Measurements from ENCODE around the gene AGRN.

AGRN gene

DNA sequence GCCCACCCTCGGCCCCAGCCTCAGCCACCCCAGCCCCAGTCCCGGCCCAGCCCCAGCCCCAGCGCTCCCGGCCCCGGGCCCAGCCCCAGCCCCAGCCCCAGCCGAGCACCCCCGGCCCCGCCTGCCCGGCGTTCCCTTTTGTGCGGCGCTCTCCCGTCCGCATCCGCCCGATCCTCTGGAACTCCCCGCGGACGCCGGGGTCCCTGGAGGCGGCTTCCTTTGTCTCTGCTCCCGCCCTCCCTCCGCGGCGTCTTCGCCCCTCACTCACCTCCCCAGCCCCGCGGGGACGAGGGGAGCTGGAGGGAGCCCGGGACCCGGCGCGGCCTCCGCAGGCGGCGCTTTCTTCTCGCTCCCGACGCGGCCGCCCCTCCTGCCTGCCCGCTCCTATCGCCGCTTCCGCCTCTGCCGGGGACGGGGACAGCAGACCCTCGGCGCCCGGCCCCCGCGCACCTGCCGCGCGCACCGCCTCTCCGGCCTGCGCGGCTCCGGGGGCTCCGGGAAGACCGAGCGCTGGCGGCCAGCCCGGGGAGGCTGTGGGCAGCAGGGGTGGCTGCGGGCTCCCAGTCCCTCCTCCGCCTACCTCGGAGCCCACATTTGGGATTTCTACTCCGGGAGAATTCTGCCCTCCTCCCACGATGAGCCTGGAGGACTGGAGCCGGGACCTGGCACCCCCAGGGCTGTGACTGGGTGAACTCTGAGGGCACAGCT, 14.0 kb downstream of the AGRN start:
- Histone ChIP-seq H3K27ac (ENCODE audit: low read depth, low read length) (no peak overlapping the region), H3K9me3 (ENCODE audit: insufficient read depth, low read depth, low read length) (no peaks in the 10 kb centered on the region), H3K9ac (ENCODE audit: low read depth, low read length) (peak overlapping the region; percentile 60), H3K27me3 (ENCODE audit: insufficient read depth, low read length) (peaks cover 30% of the 10 kb centered on the region), H3K36me3 (ENCODE audit: insufficient read depth, low read length) (peaks cover 13% of the 10 kb centered on the region), H3K4me3 (ENCODE audit: low read length) (peak overlapping the region; percentile 52), H3K4me1 (ENCODE audit: insufficient read depth, low read length) (0 out of 2 replicates have a peak, but pooled peaks cover 3% of the 10 kb centered on the region)
- 2% methylated on average over 71 of the region's 71 CpGs for WGBS

- peak overlapping the region; percentile 60 for H3K9ac ChIP-seq (ENCODE audit: low read depth, low read length)
- 20% methylated on average over 30 of the region's 30 CpGs for WGBS
- peaks cover 13% of the 10 kb centered on the region for H3K36me3 ChIP-seq (ENCODE audit: insufficient read depth, low read length)
- 0 out of 2 replicates have a peak, but pooled peaks cover 3% of the 10 kb centered on the region for H3K4me1 ChIP-seq (ENCODE audit: insufficient read depth, low read length)
- peak overlapping the region; percentile 52 for H3K4me3 ChIP-seq (ENCODE audit: low read length)
- H3K27ac ChIP-seq (ENCODE audit: low read depth, low read length) = no peak overlapping the region
- H3K27me3 ChIP-seq (ENCODE audit: insufficient read depth, low read length) = peaks cover 35% of the 10 kb centered on the region
- no peaks in the 10 kb centered on the region for H3K9me3 ChIP-seq (ENCODE audit: insufficient read depth, low read depth, low read length)
These were observed 14.5 kb downstream of the AGRN start for GRCh38 chr1:1034439-1034781.

DNA sequence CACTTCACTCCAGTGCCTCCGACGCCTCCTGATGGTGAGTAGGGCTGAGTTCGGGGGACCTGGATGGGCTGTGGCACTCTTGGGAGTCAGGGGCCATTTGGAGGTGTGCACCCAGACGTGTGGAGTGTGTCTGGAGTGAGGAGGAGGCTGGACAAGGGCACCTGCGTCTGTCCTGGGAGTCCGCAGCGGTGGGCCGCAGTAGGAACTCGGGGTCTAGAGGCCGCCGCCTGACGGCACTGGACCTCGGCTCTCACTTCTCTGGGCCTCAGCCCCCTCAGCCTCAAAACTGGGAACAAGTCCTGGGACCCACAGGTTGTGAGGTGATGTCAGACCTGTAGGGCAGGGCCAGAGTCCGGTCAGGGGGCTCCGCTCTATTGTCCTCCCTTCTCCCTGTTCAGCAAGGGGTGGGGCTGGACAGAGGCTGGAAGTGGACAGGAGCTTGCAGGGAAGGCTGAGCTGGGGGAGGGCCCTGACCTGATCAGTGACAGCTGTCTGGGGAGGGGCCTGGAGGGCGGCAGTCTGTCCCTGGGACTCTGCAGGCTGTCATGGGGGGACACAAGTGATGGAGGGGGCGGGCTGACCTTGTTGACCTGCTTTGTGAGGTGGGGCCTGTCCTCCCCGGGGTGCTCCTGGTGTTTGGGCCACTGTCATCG, 15.5 kb downstream of the AGRN start:
- H3K36me3 ChIP-seq (ENCODE audit: insufficient read depth, low read length) = peaks cover 13% of the 10 kb centered on the region
- no peak overlapping the region for H3K27ac ChIP-seq (ENCODE audit: low read depth, low read length)
- 91% methylated on average over 19 of the region's 19 CpGs for WGBS
- H3K9ac ChIP-seq (ENCODE audit: low read depth, low read length) = no peak overlapping the region
- 0 out of 2 replicates have a peak, but pooled peaks cover 3% of the 10 kb centered on the region for H3K4me1 ChIP-seq (ENCODE audit: insufficient read depth, low read length)
- H3K4me3 ChIP-seq (ENCODE audit: low read length) = no peak overlapping the region
- peaks cover 45% of the 10 kb centered on the region for H3K27me3 ChIP-seq (ENCODE audit: insufficient read depth, low read length)
- no peaks in the 10 kb centered on the region for H3K9me3 ChIP-seq (ENCODE audit: insufficient read depth, low read depth, low read length)

DNA sequence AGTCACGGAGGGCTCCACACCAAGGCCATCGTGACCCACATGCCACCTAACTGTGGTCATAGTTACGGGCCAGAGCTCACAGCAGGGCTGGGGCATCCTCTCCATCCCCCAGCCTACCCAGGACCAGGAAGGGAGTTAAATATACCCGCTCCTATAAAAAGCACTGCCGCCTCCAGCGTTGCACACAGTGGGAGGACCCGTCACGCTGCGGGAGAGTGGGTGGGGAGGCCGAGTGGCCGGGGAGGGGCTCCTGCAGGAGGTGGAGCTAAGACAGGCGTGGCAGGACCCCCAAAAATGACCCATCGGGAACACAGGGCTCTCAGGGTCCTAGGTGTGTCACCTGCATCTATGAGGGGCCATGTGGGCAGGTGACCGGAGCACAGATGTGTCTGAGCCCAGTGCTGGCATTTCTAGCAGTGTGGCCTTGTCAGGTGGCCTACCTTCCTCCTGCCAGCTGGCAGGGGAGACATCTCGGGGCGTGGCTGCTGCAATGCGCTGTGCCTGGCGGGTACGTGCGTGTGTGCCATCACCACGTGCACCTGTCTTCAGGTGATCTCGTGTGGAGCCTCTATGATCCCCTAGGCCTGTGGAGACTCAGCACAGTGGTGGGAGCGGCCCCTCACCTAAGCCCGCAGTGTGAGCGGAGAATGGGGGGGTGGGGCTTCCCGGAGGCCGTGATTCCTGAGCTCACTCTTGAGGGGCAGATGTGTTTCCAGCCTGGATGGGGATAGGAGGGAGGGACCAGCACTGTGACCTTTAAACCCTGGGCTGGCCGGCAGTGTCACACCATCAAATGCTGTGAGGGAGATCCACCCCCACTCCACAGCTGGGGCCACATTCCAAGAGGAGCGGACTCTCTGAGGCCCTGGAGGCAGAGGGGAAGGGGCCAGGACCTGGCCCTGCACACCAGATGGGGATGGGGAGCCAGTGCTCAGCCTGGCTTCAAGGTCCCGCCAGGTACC, 17.7 kb downstream of the AGRN start:
- Histone ChIP-seq H3K4me1 (ENCODE audit: insufficient read depth, low read length) (no peaks in the 10 kb centered on the region), H3K9ac (ENCODE audit: low read depth, low read length) (no peak overlapping the region), H3K4me3 (ENCODE audit: low read length) (no peak overlapping the region), H3K27me3 (ENCODE audit: insufficient read depth, low read length) (peaks cover 47% of the 10 kb centered on the region), H3K9me3 (ENCODE audit: insufficient read depth, low read depth, low read length) (no peaks in the 10 kb centered on the region), H3K36me3 (ENCODE audit: insufficient read depth, low read length) (peaks cover 17% of the 10 kb centered on the region), H3K27ac (ENCODE audit: low read depth, low read length) (no peak overlapping the region)
- WGBS = 89% methylated on average over 30 of the region's 30 CpGs

GRCh38 chr1:1038694-1039093, 18.8 kb downstream of the AGRN start:
- Histone ChIP-seq H3K9me3 (ENCODE audit: insufficient read depth, low read depth, low read length) (no peaks in the 10 kb centered on the region), H3K36me3 (ENCODE audit: insufficient read depth, low read length) (peaks cover 27% of the 10 kb centered on the region), H3K4me3 (ENCODE audit: low read length) (no peak overlapping the region), H3K4me1 (ENCODE audit: insufficient read depth, low read length) (no peaks in the 10 kb centered on the region), H3K27me3 (ENCODE audit: insufficient read depth, low read length) (peaks cover 47% of the 10 kb centered on the region), H3K27ac (ENCODE audit: low read depth, low read length) (no peak overlapping the region), H3K9ac (ENCODE audit: low read depth, low read length) (no peak overlapping the region)
- 90% methylated on average over 6 of the region's 6 CpGs for WGBS

DNA sequence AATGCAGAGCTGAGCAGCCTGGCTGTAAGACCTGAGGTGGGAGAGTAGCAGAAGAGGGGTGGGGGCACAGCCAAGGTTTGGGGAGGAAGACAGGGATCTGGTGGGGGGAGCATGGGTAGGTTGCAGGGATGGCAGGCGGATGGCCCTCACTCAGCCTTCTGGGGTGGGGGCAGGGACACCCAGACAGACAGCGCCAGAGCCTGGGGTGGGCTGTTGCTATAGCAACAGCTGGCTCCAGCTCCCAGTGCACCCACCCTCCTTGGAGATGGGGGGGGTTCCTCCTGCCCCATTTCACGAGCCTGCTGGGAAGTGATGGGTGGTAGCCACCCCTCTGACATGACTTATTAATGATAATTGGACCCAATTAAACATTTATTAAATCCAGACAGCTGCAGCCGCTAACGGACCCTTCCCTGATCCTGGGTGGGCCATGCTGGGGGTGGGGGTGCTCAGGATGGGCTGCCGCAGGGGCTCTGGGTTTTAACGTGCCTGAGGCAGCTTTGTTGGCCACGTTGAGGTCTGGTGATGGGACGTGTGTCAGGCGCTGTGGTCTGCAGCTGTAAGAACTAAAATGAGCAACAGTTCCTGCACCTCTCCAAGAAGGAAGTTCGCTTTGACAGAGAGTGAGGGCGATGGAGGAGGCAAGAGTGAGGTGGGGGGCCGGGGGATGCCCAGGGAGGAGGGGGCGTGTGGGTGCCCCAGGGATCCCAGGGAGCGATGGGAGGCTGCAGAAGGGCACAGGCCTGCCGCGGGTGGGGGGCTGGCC, 19.4 kb downstream of the AGRN start:
- Histone ChIP-seq H3K27me3 (ENCODE audit: insufficient read depth, low read length) (peaks cover 41% of the 10 kb centered on the region), H3K9me3 (ENCODE audit: insufficient read depth, low read depth, low read length) (no peaks in the 10 kb centered on the region), H3K4me1 (ENCODE audit: insufficient read depth, low read length) (no peaks in the 10 kb centered on the region), H3K4me3 (ENCODE audit: low read length) (peak overlapping the region; percentile 49; the same call in 1 of the 2 replicates), H3K27ac (ENCODE audit: low read depth, low read length) (no peak overlapping the region), H3K36me3 (ENCODE audit: insufficient read depth, low read length) (peaks cover 33% of the 10 kb centered on the region), H3K9ac (ENCODE audit: low read depth, low read length) (no peak overlapping the region)
- 51% methylated on average over 16 of the region's 17 CpGs for WGBS

- peak overlapping the region; percentile 38; the same call in 1 of the 2 replicates for H3K9ac ChIP-seq (ENCODE audit: low read depth, low read length)
- H3K4me1 ChIP-seq (ENCODE audit: insufficient read depth, low read length) = no peaks in the 10 kb centered on the region
- H3K27me3 ChIP-seq (ENCODE audit: insufficient read depth, low read length) = peaks cover 34% of the 10 kb centered on the region
- peak overlapping the region; percentile 49 for H3K4me3 ChIP-seq (ENCODE audit: low read length)
- WGBS = 7% methylated on average over 91 of the region's 99 CpGs
- no peak overlapping the region; the same call in 1 of the 2 replicates for H3K27ac ChIP-seq (ENCODE audit: low read depth, low read length)
- H3K36me3 ChIP-seq (ENCODE audit: insufficient read depth, low read length) = peaks cover 41% of the 10 kb centered on the region
- no peaks in the 10 kb centered on the region for H3K9me3 ChIP-seq (ENCODE audit: insufficient read depth, low read depth, low read length)
These were observed 20.4 kb downstream of the AGRN start for GRCh38 chr1:1040004-1040991.

- WGBS = 30% methylated on average over 58 of the region's 60 CpGs
- peak overlapping the region; percentile 44 for H3K4me3 ChIP-seq (ENCODE audit: low read length)
- peaks cover 44% of the 10 kb centered on the region for H3K36me3 ChIP-seq (ENCODE audit: insufficient read depth, low read length)
- no peak overlapping the region for H3K27ac ChIP-seq (ENCODE audit: low read depth, low read length)
- H3K27me3 ChIP-seq (ENCODE audit: insufficient read depth, low read length) = peaks cover 32% of the 10 kb centered on the region
- H3K4me1 ChIP-seq (ENCODE audit: insufficient read depth, low read length) = no peaks in the 10 kb centered on the region
- H3K9me3 ChIP-seq (ENCODE audit: insufficient read depth, low read depth, low read length) = no peaks in the 10 kb centered on the region
- H3K9ac ChIP-seq (ENCODE audit: low read depth, low read length) = peak overlapping the region; percentile 44; the same call in 1 of the 2 replicates
These were observed 21.2 kb downstream of the AGRN start for GRCh38 chr1:1041092-1041523.

- Histone ChIP-seq H3K9ac (ENCODE audit: low read depth, low read length) (no peak overlapping the region), H3K27me3 (ENCODE audit: insufficient read depth, low read length) (peaks cover 32% of the 10 kb centered on the region), H3K9me3 (ENCODE audit: insufficient read depth, low read depth, low read length) (no peaks in the 10 kb centered on the region), H3K4me3 (ENCODE audit: low read length) (no peak overlapping the region), H3K27ac (ENCODE audit: low read depth, low read length) (no peak overlapping the region), H3K4me1 (ENCODE audit: insufficient read depth, low read length) (no peaks in the 10 kb centered on the region), H3K36me3 (ENCODE audit: insufficient read depth, low read length) (peaks cover 47% of the 10 kb centered on the region)
- WGBS = 93% methylated on average over 25 of the region's 25 CpGs
These were observed 22.0 kb downstream of the AGRN start for GRCh38 chr1:1041873-1042272.
